Osteoblast (primary cell): ENCODE data around the gene GPR65. TPM values are rescaled to one million over a fixed set of nuclear protein-coding genes. Genes with fewer than 3 reads are reported as not detected.

Experiments used
- DNase-seq: peaks from one replicate; pipeline ENCODE4 v3.0.0; 2011; ENCODE audit warnings: low spot score, mixed read lengths; ENCODE audit not compliant: insufficient read length; ENCODE audit errors: missing footprints
- H2AFZ ChIP-seq: 2 replicates; pipeline ENCODE4 v1.6.0; 2011; ENCODE audit warnings: mild to moderate bottlenecking, low read length
- H3K27ac ChIP-seq: 2 replicates; pipeline ENCODE4 v1.5.1; 2011; ENCODE audit warnings: mild to moderate bottlenecking, low read depth, low read length, moderate library complexity
- H3K27me3 ChIP-seq: 2 replicates; pipeline ENCODE4 v1.6.0; 2012; ENCODE audit warnings: mild to moderate bottlenecking, control low read depth, inconsistent platforms, low read length, moderate library complexity; ENCODE audit not compliant: insufficient read depth
- H3K36me3 ChIP-seq: 2 replicates; pipeline ENCODE4 v1.5.1; 2011; ENCODE audit warnings: mild to moderate bottlenecking, low read length, control low read depth, moderate library complexity; ENCODE audit not compliant: insufficient read depth
- H3K4me1 ChIP-seq: 2 replicates; pipeline ENCODE4 v1.5.1; 2011; ENCODE audit warnings: mild to moderate bottlenecking, low read length, control low read depth, moderate library complexity; ENCODE audit not compliant: insufficient read depth
- H3K4me2 ChIP-seq: 2 replicates; pipeline ENCODE4 v1.6.0; 2011; ENCODE audit warnings: mild to moderate bottlenecking, low read length; ENCODE audit not compliant: insufficient read depth
- H3K4me3 ChIP-seq: fragments of 200-600 bp; sonication (generic); 3 replicates; pipeline ENCODE4 v1.5.1; 2012; ENCODE audit warnings: mild to moderate bottlenecking, low read length, inconsistent platforms; ENCODE audit not compliant: insufficient read depth
- H3K79me2 ChIP-seq: 2 replicates; pipeline ENCODE4 v1.6.0; 2012; ENCODE audit warnings: mild to moderate bottlenecking, low read length, control low read depth, inconsistent platforms; ENCODE audit not compliant: insufficient read depth
- H3K9me3 ChIP-seq: 2 replicates; pipeline ENCODE4 v1.5.1; 2011; ENCODE audit warnings: low read depth, low read length, control low read depth
- H4K20me1 ChIP-seq: 2 replicates; pipeline ENCODE4 v1.6.0; 2012; ENCODE audit warnings: mild to moderate bottlenecking, low read length, control low read depth; ENCODE audit not compliant: insufficient read depth
- total RNA-seq: library from RNA; depleted of rRNA; stranded (reverse); fragments of >200 nt; gene quantifications from 2 replicates; pipeline ENCODE4 v1.2.3, GENCODE V29; 2012
- TF ChIP-seq, protein P1 (sequence below): IDR thresholded peaks from 2 replicates; pipeline ENCODE4 v1.5.1; 2011; ENCODE audit warnings: mild to moderate bottlenecking, low read depth, low read length, moderate library complexity; ENCODE audit errors: extremely low read depth

The GPR65 gene
- total RNA-seq, 1 donor, result under 0.01 TPM

DNA sequence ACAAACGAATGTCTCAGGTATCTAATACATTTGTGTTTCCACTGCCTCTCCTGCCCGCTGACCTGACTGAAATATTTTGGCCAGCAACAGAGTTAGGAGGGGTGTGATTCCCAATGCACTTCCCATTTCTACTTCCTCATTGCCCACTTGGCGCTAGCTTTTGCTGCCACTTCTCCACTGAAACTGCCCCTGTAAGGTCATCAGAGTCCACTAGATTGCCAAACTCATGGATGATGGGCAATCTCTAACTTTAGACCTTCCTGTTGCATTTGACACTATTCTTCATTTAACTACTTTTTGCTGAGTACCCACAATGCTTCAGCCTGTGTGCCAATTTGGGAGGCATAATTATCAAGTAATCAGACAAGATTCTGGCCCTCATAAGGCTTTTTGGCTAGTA is 40.8 kb downstream of the GPR65 start:
- no peak overlapping the region for H3K27ac ChIP-seq
- no peak overlapping the region for H3K4me2 ChIP-seq
- H3K9me3 ChIP-seq, result no peaks in the 10 kb centered on the region
- H3K36me3 ChIP-seq, result no peaks in the 10 kb centered on the region
- no peaks in the 10 kb centered on the region for H4K20me1 ChIP-seq
- no peak for DNase-seq
- H2AFZ ChIP-seq, result no peak overlapping the region
- H3K4me1 ChIP-seq, result no peaks in the 10 kb centered on the region
- H3K4me3 ChIP-seq, result no peak overlapping the region
- H3K27me3 ChIP-seq, result no peaks in the 10 kb centered on the region
- no peaks in the 10 kb centered on the region for H3K79me2 ChIP-seq
- TF ChIP-seq, protein P1, sequence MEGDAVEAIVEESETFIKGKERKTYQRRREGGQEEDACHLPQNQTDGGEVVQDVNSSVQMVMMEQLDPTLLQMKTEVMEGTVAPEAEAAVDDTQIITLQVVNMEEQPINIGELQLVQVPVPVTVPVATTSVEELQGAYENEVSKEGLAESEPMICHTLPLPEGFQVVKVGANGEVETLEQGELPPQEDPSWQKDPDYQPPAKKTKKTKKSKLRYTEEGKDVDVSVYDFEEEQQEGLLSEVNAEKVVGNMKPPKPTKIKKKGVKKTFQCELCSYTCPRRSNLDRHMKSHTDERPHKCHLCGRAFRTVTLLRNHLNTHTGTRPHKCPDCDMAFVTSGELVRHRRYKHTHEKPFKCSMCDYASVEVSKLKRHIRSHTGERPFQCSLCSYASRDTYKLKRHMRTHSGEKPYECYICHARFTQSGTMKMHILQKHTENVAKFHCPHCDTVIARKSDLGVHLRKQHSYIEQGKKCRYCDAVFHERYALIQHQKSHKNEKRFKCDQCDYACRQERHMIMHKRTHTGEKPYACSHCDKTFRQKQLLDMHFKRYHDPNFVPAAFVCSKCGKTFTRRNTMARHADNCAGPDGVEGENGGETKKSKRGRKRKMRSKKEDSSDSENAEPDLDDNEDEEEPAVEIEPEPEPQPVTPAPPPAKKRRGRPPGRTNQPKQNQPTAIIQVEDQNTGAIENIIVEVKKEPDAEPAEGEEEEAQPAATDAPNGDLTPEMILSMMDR, result no peak

GRCh38 chr14:88048351-88048750 is 43.4 kb downstream of the GPR65 start:
- Histone ChIP-seq H3K4me1 (no peaks in the 10 kb centered on the region), H3K79me2 (no peaks in the 10 kb centered on the region), H2AFZ (no peak overlapping the region), H3K4me3 (no peak overlapping the region), H3K27ac (no peak overlapping the region), H3K9me3 (no peaks in the 10 kb centered on the region), H3K4me2 (no peak overlapping the region), H4K20me1 (no peaks in the 10 kb centered on the region), H3K36me3 (no peaks in the 10 kb centered on the region), H3K27me3 (no peaks in the 10 kb centered on the region)
- no peak for DNase-seq
- TF ChIP-seq, protein P1, result no peak

GRCh38 chr14:88049266-88049665 is 44.3 kb downstream of the GPR65 start:
- Histone ChIP-seq H4K20me1 (no peaks in the 10 kb centered on the region), H3K4me3 (no peak overlapping the region), H3K4me1 (no peaks in the 10 kb centered on the region), H3K27me3 (no peaks in the 10 kb centered on the region), H3K9me3 (no peaks in the 10 kb centered on the region), H3K36me3 (no peaks in the 10 kb centered on the region), H3K79me2 (no peaks in the 10 kb centered on the region), H3K27ac (no peak overlapping the region), H2AFZ (no peak overlapping the region), H3K4me2 (no peak overlapping the region)
- TF ChIP-seq, protein P1, result no peak
- DNase-seq, result no peak

DNA sequence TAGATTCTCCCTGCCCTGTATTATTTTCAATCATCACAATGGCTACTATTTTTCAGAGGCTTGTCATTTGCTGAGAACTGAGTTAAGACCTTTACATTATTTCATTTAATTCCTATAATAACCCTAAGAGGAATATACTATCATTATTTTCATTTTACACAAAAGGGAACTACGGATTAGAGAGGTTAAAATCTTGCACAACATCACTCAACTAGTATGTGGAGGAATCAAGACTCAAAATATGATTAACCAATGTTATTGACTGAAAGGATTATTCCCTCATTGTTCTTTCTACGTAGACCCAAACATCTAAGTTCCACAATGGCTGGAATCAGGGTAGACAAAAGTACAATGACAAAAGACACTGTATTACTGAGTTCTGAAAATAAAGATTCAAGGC is 45.0 kb downstream of the GPR65 start:
- Histone ChIP-seq H3K9me3 (no peaks in the 10 kb centered on the region), H3K27me3 (no peaks in the 10 kb centered on the region), H4K20me1 (no peaks in the 10 kb centered on the region), H3K79me2 (no peaks in the 10 kb centered on the region), H3K36me3 (no peaks in the 10 kb centered on the region), H3K4me3 (no peak overlapping the region), H2AFZ (no peak overlapping the region), H3K4me2 (no peak overlapping the region), H3K27ac (no peak overlapping the region), H3K4me1 (no peaks in the 10 kb centered on the region)
- no peak for DNase-seq
- TF ChIP-seq, protein P1, result no peak
